M059J (cell line): ENCODE results near the gene ADCY2. TPM values are rescaled to one million over a fixed set of nuclear protein-coding genes. Genes with fewer than 3 reads are reported as not detected.
A peak's percentile ranks its signal among the peaks of the same experiment; 100 is the strongest.

Experiments
- DNase-seq: peaks from one replicate; pipeline ENCODE4 v3.0.0-alpha.2; 2012; ENCODE audit warnings: low read depth
- total RNA-seq: library from RNA; depleted of rRNA; stranded (reverse); fragments of >200 nt; shearing (Covaris generic); gene quantifications from 2 replicates; pipeline ENCODE4 v1.2.3, GENCODE V29; 2014

Gene ADCY2
- total RNA-seq, 1 experiment from 2014 or later, result not detected

DNA sequence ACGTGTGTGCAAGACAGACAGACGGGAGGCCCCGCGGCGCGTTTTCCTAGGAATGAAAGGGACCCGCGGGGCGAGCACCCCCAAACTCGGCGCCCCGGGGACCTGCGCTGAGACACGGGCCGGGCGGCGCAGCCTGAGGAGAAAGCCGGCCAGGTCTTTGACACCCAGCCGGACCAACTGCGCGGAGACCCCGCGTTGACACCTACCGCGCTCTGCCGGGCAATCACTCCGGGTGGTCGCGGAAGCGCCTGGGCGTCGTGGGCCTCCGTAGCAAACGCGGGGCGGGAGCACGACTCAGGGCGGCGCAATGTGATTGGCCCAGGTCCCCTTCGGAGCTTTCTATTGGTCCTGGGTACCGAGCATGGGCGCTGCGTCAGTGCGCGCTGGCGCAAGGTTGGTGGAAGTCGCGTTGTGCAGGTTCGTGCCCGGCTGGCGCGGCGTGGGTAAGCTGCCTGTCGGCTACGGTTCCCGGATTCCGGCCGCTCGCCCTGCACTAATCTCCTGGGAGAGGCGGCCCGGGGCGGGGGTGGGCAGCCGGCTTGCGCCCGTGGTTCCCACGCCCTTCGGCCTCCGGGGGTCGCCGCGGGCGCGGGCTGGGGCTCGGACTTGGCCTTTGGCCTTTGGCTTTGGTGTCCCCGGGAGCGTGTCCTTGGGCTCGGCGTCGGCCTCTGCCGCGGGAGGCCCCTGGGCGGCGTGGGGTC lies 473.0 kb downstream of the ADCY2 start, which contains the start of the genes FASTKD3 and MTRR:
Gene FASTKD3, minus strand, starts transcription at position 259 of the 701 bp plus-strand sequence. CDS start 948 bp downstream, outside the sequence.
Gene MTRR, plus strand, starts transcription at position 376 of the 701 bp plus-strand sequence. CDS start 1,647 bp downstream, outside the sequence.
- DNase-seq, result peak; percentile 92

GRCh38 chr5:7869474-7870136 lies 473.7 kb downstream of the ADCY2 start:
- DNase-seq, result peak; percentile 34

DNA sequence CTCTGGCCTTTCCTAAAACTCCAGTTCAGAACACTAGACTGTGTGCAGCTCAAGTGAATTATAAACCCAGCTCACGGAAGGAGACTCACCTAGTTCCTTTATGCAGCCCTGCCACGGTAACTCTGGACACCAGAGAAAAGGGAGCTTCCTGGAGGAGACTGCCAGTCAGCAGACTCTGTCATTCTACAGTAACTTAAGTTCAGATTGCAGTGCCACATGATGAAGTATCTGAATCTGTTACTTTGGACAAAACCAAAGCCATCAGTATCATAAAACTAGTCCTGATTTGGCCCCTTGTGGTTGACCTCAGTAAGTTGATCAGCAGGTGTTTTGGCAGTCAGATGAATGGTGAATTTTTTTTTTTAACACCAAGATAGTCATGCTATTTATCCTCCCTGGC lies 475.7 kb downstream of the ADCY2 start:
- DNase-seq, result no peak

GRCh38 chr5:7872517-7873130 lies 476.7 kb downstream of the ADCY2 start:
- DNase-seq, result no peak

DNA sequence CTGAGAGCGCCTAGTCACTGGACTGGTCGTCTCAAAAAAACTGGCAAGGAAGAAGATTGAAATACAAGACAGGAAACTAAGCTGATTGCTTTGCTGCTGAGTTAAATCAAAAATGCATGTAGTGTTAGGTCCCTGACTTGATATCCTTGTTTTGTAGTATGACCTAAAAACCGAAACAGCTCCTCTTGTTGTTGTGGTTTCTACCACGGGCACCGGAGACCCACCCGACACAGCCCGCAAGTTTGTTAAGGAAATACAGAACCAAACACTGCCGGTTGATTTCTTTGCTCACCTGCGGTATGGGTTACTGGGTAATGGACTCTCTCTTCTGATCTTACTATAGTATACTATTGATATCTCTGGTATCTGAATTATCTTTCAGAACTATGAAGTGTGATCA lies 477.3 kb downstream of the ADCY2 start:
- DNase-seq, result no peak

DNA sequence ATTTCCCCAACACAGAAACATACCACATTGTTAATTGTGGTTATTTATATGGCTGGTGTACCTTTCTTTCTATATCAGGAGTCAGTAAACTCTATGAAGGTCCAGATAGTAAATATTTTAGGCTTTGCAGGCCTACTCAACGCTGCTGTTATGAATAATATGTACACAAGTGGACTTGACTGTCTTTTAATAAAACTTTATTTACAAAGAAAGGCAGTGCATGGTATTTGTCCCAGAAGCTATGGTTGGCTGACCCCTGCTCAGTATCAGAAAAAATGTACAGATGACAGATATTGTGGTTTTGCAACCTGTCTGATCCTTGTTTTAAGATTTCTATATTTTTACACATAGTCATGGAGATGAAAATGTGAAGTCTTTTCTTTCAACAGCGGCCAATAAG lies 478.7 kb downstream of the ADCY2 start:
- no peak for DNase-seq

- DNase-seq, result no peak
These were observed 479.2 kb downstream of the ADCY2 start for GRCh38 chr5:7875151-7875550.

DNA sequence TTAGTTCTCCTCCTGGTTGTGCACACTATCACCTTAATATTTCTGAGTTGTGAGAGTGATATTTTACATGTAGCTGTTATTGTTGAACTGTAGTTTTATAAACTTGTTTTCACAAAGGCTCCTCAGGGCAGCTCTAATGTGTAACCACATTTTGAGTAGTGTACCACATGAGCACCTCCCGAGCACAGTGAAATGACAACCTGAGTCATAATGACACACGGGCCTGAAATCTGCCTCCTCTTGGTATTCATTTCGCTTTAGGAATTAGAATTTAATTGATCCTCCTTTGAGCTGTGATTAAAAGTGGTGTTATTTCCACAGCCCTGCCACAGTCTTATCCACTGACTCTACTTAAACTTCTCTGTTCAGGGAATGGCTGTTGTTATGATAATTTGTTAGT lies 480.9 kb downstream of the ADCY2 start:
- peak; percentile 82 for DNase-seq

GRCh38 chr5:7877851-7878250 lies 481.9 kb downstream of the ADCY2 start:
- DNase-seq, result peak; percentile 30

- DNase-seq, result peak; percentile 23
These were observed 482.5 kb downstream of the ADCY2 start for GRCh38 chr5:7878381-7878873.
